ENCODE results near the gene BTLA. TPM values are rescaled to one million over a fixed set of nuclear protein-coding genes. Genes with fewer than 3 reads are reported as not detected.

Gene BTLA
- total RNA-seq (2013; cell fraction: nucleolus; rRNA removed), result 300 and 324 TPM in 2 replicates
- total RNA-seq (2014; rRNA removed) (65.2 and 83.6 TPM in 2 replicates), total RNA-seq (2014; rRNA removed; fragmentation: Illumina TruSeq; extraction: Trizol) (91.5 and 99.0 TPM in 2 replicates), total RNA-seq (2021) (78.4 and 79.7 TPM in 2 replicates), polyA plus RNA-seq (2011; rRNA removed) (134 and 185 TPM in 2 replicates), polyA plus RNA-seq (2014; fragmentation: Illumina TruSeq; extraction: Trizol) (88.7 and 107 TPM in 2 replicates), polyA plus RNA-seq (2014; fragmentation: Nextera tagmentation; extraction: Ambion mirVana) (100 to 1,000 TPM; 101 to 134 TPM), polyA plus RNA-seq (2014; rRNA removed) (47.9 and 66.5 TPM in 2 replicates), polyA plus RNA-seq (2016; fragmentation: Nextera tagmentation; extraction: Ambion mirVana) (10 to 100 TPM; 55.4 to 66.7 TPM), polyA minus RNA-seq (2011; rRNA and poly(A)+ RNA removed) (154 and 254 TPM in 2 replicates), Bru-seq, nascent RNA (percentile 97 among the genes with signal in this experiment), BruChase-seq, experiment 1, labeled RNA remaining after a 6-hour chase (percentile 79 among the genes with signal in this experiment), BruChase-seq, experiment 2, labeled RNA remaining after a 2-hour chase (percentile 88 among the genes with signal in this experiment)
- polyA plus RNA-seq (2011; ENCODE audit: low read depth), result 32.2 TPM
- polyA plus RNA-seq (2011; cell fraction: cytosol; rRNA removed), result 50.1 and 60.7 TPM in 2 replicates
- 44.8 and 68.3 TPM in 2 replicates for polyA plus RNA-seq (2011; cell fraction: nucleus; rRNA removed)
- 46.4 and 81.1 TPM in 2 replicates for polyA plus RNA-seq (2012)
- polyA minus RNA-seq (2011; cell fraction: cytosol; rRNA and poly(A)+ RNA removed), result 42.4 and 72.5 TPM in 2 replicates
- polyA minus RNA-seq (2011; cell fraction: nucleus; rRNA and poly(A)+ RNA removed), result 87.8 and 96.0 TPM in 2 replicates
- long read RNA-seq, experiment 1, transcript BTLA-202 (4 exons, 726 nt), result minor isoform, 7 of 33 reads
- long read RNA-seq, experiment 1, transcript BTLA-201 (5 exons, 3,213 nt), result major isoform, 18 of 33 reads
- long read RNA-seq, experiment 1, partial matches to known transcripts, result 5 of 33 reads
- long read RNA-seq, experiment 1, other reads (novel, unspliced or antisense), result 3 of 33 reads
- long read RNA-seq, experiment 2, transcript BTLA-201 (5 exons, 3,213 nt), result major isoform, 160 of 332 reads
- long read RNA-seq, experiment 2, transcript BTLA-202 (4 exons, 726 nt), result minor isoform, 56 of 332 reads
- long read RNA-seq, experiment 2, partial matches to known transcripts, result 60 of 332 reads
- long read RNA-seq, experiment 2, other reads (novel, unspliced or antisense), result 56 of 332 reads

- H3K27me3 ChIP-seq (replicated peaks in 1 of 2; ENCODE audit: control insufficient read depth in 2 of 2, insufficient read depth in 2 of 2, low read length in 1 of 2), result no peaks in the 10 kb centered on the region
- FAIRE-seq, result peak; percentile 69
- peak; percentile 79 for DNase-seq (ENCODE audit: low read depth, low spot score)
- ChIA-PET SMC1A (ENCODE audit: uncharacterized antibody, unreplicated experiment) (interaction anchor here (0.6 to 12.0 kb wide), 30 partner anchors 8 to 388 kb away, joined by 3 to 143 read pairs (median 7); partner anchors contain the start of genes CD200 and GCSAM), CTCF (interaction anchor here (0.7 to 3.7 kb wide), 13 partner anchors 9 to 387 kb away, joined by 3 to 19 read pairs (median 5); partner anchors contain the start of gene GCSAM), RAD21 (ENCODE audit: unreplicated experiment) (interaction anchor here (0.7 to 14.4 kb wide), 27 partner anchors 9 to 387 kb away, joined by 3 to 262 read pairs (median 4); partner anchors contain the start of genes CD200, GCSAM and SLC9C1), POLR2A (interaction anchor here (0.5 to 6.4 kb wide), 17 partner anchors 8 to 384 kb away, joined by 3 to 51 read pairs (median 6); partner anchors contain the start of genes CD200 and GCSAM)
- in situ Hi-C loops (cut with MboI) (no loop called here), intact Hi-C loops (cut with micrococcal nuclease; ENCODE audit: unreplicated experiment) (loop anchor here (2.0 to 10.0 kb wide), 2 partner anchors 16 to 364 kb away; partner anchors contain the start of gene GCSAM)
- WGBS (ENCODE audit: insufficient coverage, insufficient replicate concordance, low lambda C conversion rate, missing lambda C conversion rate), result under 1% methylated on average over 12 of the region's 12 CpGs
- H3K36me3 ChIP-seq (ENCODE audit: control insufficient read depth in 2 of 2, insufficient read depth in 2 of 2, low read length in 1 of 2), result no peaks in the 10 kb centered on the region
- H3K4me2 ChIP-seq (ENCODE audit: control insufficient read depth, insufficient read depth), result peak within 1 kb of the TSS; percentile 64
- H4K20me1 ChIP-seq (ENCODE audit: control insufficient read depth, insufficient read depth), result no peaks in the 10 kb centered on the region
- peak within 1 kb of the TSS; percentile 42 for H2AFZ ChIP-seq (ENCODE audit: control insufficient read depth, low read depth, low read length)
- peak within 1 kb of the TSS; percentile 87 for H3K27ac ChIP-seq (ENCODE audit: control insufficient read depth, insufficient read depth)
- no peaks in the 10 kb centered on the region; the same call in 2 of the 3 replicates for H3K9me3 ChIP-seq (replicated peaks; ENCODE audit: control insufficient read depth, insufficient read depth, low read length)
- peaks cover 13% of the 10 kb centered on the region for H3K4me1 ChIP-seq (ENCODE audit: control insufficient read depth, insufficient read depth, low read length)
- peaks cover 58% of the 10 kb centered on the region for H3K79me2 ChIP-seq (ENCODE audit: control insufficient read depth, insufficient read depth, low read length)
- peak; percentile 64 for ATAC-seq
- TSS peak; percentile 78 for BruUV-seq (replicated peaks)
- peak within 1 kb of the TSS; percentile 66 for H3K9ac ChIP-seq (ENCODE audit: control insufficient read depth, insufficient read depth, low read length)
- H3K4me3 ChIP-seq, result peak within 1 kb of the TSS; percentile 89
- no peak for TF ChIP-seq PAX5 (IDR thresholded peaks at IDR 0.05; ENCODE audit: borderline replicate concordance, low read depth, low read length)
- no peak for TF ChIP-seq MYC (IDR thresholded peaks at IDR 0.05; ENCODE audit: insufficient read depth, insufficient read length, insufficient replicate concordance, low read length, severe bottlenecking)
- TF ChIP-seq BHLHE40 (IDR thresholded peaks at IDR 0.05; ENCODE audit: borderline replicate concordance in 1 of 2, low read depth in 2 of 2, low read length in 1 of 2), result peak in 1 of 2 experiments; percentile 6; a peak in 1 of 4 replicates
- no peak for TF ChIP-seq RAD51 (IDR thresholded peaks at IDR 0.05)
- TF ChIP-seq CEBPB (IDR thresholded peaks at IDR 0.05; ENCODE audit: borderline replicate concordance in 1 of 2, low read depth in 2 of 2, low read length in 2 of 2), result no peak; a peak in 1 of 4 replicates
- TF ChIP-seq NFIC (IDR thresholded peaks at IDR 0.05; ENCODE audit: low read depth, low read length), result peak; percentile 80
- TF ChIP-seq KDM1A (IDR thresholded peaks at IDR 0.05; ENCODE audit: borderline replicate concordance), result no peak
- no peak for TF ChIP-seq IRF5 (IDR thresholded peaks at IDR 0.05; ENCODE audit: borderline replicate concordance)
- TF ChIP-seq POLR2AphosphoS5 (IDR thresholded peaks at IDR 0.05; ENCODE audit: low read length), result peak; percentile 72; the same call in 1 of the 2 replicates
- no peak for TF ChIP-seq PKNOX1 (IDR thresholded peaks at IDR 0.05)
Measured at GRCh38 chr3:112498914-112499711, at the start of gene BTLA. BTLA (minus strand) TSS chr3:112499472; CDS start chr3:112499358, 114 bp downstream.
